Subcutaneous adipose tissue (tissue), 4 donors: ENCODE data around the gene ITGBL1. TPM values are rescaled to one million over a fixed set of nuclear protein-coding genes. Genes with fewer than 3 reads are reported as not detected.

Source experiments
- total RNA-seq, 4 donors: library from RNA; depleted of rRNA; stranded (reverse); fragments of >200 nt; gene quantifications; one replicate each; pipeline ENCODE4 v1.1.0, GENCODE V29; 2016
- TF ChIP-seq, protein P1 (sequence below): fragments of 450-650 bp; IDR thresholded peaks from one replicate; pipeline ENCODE4 v1.5.1; 2016; ENCODE audit warnings: low read depth, mild to moderate bottlenecking, control low read depth, antibody characterized with exemption, moderate library complexity

ITGBL1 gene
- total RNA-seq, 4 donors from 2014 or later, result 8.3 to 34.6 (median 17.3) TPM

DNA sequence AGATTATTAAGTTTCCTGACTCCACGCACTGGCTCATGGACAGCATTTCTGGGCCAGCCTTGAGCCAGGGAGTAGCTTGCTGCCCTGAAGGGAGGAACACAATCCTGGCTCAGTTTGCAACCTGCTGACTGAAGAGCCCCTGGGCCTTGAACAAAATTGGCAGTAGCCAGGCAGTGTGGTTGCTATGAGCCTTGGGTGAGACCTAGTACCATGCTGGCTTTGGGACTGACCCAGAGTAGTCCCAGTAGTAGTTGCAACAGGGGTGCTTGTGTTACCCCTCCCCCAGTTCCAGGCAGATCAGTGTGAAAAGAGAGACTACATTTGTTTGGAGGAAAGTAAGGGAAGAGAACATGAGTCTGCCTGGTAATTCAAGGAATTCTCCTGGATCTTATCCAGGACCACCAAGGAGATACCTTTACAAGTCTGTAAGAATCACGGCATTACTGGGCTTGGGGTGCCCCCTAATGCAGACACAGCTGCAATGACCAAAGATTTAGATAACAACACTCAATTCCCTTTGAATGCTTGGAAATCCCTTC, 22.0 kb downstream of the ITGBL1 start:
- TF ChIP-seq, protein P1, sequence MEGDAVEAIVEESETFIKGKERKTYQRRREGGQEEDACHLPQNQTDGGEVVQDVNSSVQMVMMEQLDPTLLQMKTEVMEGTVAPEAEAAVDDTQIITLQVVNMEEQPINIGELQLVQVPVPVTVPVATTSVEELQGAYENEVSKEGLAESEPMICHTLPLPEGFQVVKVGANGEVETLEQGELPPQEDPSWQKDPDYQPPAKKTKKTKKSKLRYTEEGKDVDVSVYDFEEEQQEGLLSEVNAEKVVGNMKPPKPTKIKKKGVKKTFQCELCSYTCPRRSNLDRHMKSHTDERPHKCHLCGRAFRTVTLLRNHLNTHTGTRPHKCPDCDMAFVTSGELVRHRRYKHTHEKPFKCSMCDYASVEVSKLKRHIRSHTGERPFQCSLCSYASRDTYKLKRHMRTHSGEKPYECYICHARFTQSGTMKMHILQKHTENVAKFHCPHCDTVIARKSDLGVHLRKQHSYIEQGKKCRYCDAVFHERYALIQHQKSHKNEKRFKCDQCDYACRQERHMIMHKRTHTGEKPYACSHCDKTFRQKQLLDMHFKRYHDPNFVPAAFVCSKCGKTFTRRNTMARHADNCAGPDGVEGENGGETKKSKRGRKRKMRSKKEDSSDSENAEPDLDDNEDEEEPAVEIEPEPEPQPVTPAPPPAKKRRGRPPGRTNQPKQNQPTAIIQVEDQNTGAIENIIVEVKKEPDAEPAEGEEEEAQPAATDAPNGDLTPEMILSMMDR, result no peak

DNA sequence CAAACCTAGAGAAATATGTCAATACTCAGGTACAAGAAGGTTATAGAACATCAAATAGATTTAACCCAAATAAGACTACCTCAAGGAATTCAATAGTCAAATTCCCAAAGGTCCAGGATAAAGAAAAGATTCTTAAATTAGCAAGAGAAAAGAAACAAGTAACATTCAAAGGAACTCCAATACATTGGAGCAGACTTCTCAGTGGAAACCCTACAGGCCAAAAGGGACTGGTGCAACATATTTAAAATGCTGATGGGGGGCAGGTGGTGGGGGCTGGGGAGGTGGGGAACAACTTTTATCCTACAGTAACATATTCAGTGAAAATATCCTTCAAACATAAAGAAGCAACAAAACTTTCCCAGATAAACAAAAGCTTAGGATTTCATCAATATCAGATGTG, 23.1 kb downstream of the ITGBL1 start:
- TF ChIP-seq, protein P1, result no peak

DNA sequence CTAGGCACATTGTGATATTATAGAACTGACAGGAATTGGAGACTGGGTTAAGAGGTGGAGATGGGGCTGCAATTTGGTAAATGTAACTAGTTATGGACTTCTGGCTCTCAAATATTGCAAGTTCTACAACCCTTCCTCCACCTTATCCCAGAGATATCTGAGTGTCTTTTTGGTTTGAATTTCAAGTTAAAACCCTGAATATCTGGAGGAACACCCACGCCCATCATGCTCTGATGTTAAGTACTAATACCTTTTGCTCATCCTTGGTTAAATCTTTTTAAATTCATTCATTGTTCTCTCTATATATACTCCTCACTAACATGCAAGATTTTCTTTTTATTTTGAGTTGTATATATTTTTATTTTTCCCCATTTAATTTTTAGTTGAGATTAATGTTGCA, 28.9 kb downstream of the ITGBL1 start:
- TF ChIP-seq, protein P1, result no peak

DNA sequence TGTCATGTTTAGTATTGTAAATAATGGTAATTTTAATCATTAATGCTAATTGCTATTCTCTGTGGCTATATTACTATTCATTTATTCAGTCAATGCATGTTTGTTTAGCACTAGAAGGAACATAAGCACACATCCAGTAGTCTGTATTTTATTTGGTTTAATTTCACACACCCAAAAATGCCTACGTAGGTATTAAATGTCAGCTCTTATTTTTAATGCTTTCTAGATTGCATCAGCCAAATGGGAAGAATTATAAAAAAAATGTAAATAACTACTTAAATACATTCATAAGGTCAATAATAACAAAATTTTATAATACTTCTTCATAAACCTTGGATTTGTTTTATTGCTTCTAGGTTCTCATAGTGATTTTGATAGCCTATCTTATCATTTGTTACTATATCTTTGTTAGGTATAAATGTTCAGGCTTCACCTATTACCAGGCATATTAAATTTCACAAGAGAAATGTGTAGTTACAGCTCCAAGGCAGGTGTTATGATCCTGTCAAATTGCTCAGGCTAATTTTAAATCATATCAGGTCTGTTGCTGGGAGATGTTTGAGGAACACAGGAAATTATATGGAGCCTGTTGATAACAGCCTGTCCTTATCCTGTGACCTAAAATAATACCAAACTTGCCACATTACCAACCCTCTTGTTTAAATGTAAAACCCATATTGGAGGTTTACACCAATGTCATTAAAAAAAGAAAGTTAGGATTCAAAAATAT, 34.4 kb downstream of the ITGBL1 start:
- TF ChIP-seq, protein P1, result no peak

DNA sequence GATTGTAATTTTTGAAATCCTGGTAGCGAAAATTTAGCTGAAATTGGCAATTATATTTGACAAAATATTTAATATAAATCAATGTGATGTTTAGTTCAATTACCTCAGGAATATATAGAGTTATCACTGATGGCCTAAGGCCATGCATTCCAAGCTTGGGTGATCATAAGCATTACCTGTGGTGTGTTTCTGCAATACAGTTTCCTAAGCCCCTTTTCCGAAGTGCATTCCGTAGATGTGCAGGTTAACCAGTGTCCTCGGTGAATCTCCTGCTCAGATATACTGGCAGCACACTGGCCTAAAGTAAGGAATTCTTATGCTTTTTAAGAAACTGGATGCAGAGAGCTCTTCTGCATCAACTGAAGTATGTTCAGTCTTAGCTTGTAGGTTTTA, 35.0 kb downstream of the ITGBL1 start:
- TF ChIP-seq, protein P1, result no peak

DNA sequence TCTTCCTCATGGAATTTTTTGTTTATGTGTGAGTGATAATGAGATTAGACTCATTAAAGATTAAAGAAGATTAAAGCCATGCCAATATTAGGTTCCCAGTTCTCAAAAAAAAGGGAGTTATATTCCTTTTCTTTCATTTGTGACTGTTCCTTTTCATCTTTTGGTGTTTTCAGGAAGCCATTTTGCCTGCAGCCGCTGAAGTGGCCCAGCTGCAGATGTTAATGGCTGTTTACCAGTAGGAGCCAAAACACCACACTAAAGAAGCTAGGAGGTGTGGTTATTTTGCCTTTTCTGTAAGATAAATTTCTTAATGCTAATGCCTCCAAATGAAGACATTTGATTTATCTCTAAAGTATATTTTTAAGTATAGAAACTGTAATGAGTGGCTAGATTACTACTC, 36.3 kb downstream of the ITGBL1 start:
- TF ChIP-seq, protein P1, result no peak

DNA sequence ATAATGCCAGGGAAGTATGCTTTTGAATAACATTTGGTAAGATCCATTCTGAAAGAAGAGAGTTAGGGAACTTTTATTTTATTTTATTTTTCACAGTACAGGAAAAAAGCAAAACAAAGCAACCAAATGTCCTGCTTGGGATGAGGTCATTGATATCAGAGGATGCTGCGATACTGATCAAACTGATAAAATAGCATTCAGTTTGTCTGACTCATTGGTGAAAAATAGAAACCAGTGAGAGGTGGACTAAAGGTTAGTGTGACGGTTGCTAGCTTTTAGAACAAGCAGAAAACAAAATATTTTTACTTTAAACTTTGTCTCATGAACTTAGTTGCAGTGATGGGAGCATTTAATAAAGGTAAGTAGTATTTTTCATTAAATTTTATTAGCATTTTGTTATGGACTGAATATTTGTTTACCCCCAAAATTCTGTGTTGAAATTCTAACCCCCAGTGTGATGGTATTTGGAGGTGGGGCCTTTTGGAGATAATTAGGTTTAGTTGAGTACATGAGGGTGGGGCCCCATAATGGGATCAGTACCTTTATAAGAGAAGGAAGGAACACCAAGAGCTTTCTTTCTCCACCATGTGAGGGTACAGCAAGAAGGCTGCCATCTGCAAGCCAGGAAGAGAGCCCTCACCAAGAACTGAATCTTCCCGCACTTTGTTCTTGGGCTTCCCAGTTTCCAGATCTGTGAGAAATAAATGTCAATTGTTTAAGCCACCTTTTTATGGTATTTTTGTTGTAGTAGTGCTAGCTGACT, 37.3 kb downstream of the ITGBL1 start:
- TF ChIP-seq, protein P1, result no peak
